Measurements from ENCODE around the gene AZU1.
"Not testable (repeated sequence)": the region's sequence is repeated elsewhere in the genome, so short reads cannot be mapped to it uniquely, and the experiment has no call there.

The AZU1 gene

GRCh38 chr19:810883-811489 is 16.7 kb upstream of the AZU1 start:
- DNase-seq, result no peak

GRCh38 chr19:811506-812048 is 16.1 kb upstream of the AZU1 start:
- DNase-seq, result no peak

DNA sequence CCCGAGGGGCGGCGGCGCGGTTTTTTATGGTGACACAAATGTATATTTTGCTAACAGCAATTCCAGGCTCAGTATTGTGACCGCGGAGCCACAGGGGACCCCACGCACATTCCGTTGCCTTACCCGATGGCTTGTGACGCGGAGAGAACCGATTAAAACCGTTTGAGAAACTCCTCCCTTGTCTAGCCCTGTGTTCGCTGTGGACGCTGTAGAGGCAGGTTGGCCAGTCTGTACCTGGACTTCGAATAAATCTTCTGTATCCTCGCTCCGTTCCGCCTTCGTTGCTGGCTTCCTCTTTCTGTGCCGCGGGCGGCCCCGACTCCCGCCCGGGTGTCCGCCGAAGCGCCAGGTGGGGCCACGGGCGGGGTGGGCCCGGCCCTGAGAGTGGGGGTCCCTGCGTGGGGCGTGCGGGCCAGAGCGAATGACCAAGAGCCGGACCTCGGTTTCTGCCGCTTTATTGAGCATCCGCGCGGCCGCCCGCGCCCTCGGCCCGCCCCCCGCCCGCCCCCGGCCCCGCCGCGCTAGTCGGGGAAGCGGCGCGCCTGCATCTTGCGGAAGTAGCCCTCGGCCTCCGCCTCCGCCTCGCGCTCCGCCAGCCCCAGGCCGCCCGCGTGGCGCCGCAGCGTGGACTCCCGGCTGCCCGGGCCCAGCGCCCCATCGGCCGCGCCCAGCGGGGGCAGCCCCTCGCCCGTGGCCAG is 15.4 kb upstream of the AZU1 start:
- DNase-seq, result no peak

GRCh38 chr19:812747-813218 is 14.9 kb upstream of the AZU1 start:
- no peak for DNase-seq

DNA sequence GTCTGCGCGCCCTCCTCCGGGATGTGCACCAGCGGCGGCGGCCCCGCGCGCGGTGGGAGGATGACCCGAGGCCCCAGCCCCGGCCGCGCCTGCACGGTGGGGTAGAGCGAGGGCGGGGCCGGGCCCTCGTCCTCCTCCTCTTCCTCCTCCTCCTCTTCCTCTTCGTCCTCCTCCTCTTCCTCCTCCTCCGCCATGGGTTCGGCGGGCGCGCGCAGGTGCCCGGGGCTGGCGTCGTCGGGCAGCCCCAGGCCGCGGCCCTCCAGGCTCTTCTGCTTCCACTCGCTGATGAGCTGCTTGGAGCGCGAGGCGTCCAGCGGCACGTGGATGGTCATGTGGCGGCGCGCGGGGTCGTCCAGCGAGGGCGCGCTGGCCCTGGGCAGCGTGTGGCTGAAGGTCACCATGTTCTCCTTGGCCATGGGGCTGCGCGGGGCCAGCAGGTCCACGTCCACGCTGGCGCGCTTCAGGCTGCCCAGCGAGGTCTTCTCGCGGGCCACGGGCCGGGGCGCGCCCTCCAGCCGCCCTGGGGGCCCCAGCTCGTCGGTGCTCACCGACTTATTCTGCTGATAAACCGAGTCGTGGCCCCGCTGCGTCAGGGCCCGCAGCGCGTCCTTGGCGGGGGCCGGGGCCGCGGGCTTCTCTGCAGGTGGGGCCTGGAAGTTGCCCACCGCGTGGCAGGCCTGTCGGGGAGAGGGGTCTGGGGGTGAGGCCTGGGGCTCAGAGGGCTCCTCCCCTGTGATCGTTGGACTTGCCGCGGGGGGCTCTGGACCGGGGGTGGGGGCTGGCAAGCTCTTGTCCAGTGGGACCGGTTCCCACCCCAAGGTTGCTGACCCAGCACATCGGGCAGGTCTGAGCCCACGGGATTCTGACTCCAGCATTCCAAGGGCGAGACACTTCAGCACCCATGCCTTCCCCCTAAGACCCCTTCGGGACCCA is 14.2 kb upstream of the AZU1 start:
- no peak for DNase-seq

DNA sequence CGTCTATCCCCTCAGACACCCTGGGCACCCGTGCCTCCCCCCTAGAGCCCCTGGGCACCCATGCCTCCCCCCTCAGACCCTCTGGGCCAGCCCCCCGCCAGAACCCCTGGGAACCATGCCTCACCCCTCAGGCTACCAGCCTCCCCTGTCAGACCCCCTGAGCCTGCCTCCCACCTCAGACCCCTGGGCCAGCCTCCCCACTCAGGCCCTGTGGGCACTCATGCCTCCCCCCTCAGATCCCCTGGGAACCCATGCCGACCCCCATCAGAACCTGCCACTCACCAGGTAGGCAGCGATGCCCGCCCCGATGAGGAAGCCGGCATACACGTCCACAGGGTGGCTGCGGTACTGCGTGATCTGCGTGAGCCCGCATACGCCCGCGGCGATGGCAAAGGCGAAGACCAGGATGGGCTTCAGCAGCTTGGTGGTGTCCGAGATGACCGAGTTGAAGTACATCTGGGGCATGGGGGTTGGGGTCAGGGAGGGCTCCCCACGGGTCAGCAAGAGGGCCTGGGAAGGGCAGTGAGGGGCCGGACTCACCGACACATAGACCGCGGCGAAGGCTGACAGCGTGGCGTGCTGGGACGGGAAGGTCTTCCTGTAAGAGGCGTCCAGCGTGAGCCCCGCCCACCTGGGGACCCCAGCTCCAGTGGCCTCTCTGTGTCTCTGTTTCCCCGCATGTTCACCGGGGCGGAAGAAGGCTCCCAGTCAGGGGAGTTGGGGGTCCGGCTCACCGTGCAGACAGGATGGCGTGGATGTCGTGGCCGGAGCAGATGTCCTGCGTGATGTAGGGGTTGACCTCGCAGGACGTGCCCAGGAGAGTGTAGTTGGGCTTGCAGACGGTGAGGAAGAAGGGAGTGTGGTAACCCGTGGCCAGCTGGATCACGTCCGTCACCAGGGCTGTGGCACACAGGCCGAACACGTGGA is 13.2 kb upstream of the AZU1 start:
- DNase-seq, result no peak

DNA sequence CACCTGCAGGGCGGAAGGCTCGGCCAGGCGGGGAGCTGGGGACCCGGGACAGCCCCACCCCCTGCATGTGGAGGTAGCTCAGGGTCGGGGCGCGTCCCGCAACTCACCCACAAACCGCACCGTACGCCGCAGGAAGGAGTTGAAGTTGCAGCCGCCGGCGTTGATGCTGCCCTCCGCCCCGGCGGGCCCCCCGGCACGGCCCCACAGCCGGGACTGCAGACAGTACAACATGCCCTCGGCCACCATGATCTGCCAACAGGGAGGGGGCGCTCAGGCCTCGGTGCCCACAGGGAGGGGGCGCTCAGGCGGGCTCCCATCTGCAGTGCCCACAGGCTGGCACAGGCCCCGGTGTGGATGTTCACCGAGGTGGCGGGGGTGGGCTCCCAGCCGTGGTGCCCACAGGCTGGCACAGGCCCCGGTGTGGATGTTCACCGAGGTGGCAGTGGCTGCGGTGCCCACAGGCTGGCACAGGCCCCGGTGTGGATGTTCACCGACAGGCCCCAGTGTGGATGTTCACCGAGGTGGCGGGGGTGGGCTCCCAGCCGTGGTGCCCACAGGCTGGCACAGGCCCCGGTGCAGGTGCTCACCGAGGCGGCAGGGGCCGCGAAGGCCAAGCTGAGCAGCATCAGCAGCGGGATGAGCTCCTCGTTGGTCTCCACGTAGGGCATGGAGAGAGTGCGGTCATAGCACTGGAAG is 12.4 kb upstream of the AZU1 start:
- DNase-seq, result no peak

DNA sequence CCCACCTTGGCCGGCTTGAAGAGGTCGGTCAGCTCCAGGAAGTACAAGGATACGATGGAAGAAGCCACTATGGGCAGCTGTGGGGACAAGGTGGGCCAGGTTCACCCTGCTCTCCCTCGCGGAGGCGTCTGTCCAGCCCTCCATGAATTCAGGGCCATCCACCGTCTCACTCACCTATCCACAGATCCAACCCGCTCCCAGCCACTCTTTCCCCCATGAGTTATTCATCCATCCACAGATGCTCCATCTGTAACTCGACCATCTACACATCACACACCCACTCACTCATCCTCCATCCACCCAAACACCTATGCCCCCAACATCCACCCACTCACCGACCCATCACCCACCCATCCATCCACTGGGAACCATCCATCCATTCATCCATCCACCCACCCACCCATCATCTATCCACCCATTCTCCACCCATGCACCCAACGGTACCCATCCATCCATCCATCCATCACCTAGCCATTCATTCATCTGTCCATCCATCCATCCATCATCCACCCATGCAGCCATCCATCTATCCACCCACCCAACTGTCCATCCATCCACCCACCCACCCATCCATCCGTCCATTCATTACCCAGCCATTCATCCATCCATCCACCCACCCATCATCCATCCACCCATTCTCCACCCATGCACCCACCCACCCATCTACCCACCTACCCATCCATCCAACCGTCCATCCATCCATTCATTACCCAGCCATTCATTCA is 11.7 kb upstream of the AZU1 start:
- DNase-seq, result no peak

- DNase-seq, result no peak
Observed at GRCh38 chr19:816500-816857, 11.2 kb upstream of the AZU1 start.

DNA sequence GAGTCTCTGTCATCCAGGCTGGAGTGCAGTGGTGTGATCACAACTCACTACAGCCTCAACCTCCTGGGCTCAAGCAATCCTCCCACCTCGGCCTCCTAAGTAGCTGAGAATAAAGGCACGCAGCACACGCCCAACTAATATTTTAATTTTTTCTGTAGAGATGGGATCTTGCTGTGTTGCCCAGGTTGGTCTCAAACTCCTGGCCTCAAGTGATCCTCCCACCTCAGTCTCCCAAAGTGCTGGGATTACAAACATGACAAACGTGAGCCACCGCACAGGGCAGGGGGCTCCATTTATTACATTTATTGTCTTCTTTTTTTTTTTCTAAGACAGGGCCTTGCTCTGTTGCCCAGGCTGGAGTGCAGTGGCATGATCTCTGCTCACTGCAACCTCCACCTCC is 7.4 kb upstream of the AZU1 start:
- DNase-seq, result not testable (repeated sequence)

DNA sequence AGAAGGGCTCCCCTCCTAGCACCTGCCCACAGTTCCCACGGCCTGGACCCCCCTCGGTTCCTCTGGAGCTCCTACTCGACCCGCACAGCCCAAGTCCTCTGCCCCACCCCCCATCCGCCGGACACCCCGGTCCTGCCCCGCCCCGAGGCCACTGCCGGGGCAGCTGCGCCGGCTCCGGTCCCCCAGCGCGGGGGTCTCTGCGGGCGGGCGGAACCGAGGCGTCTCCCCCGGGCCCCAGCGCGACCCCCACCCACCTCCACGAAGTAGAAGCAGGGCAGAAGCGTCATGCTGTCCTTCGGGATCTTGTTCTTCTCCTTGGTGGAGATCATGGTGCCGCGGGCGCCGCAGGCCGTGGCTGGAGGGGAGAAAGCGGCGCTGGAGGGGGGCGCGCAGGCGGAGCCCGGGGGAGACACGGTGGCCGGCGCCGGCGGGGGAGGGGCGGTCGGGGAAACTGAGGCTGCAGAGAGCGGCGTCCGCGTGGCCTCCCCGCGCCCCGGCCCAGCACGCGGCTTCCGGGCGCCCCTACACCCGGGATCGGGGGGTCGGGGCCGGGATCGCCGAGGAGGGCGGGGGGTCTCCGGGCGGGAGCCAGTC is 6.3 kb upstream of the AZU1 start:
- no peak for DNase-seq

DNA sequence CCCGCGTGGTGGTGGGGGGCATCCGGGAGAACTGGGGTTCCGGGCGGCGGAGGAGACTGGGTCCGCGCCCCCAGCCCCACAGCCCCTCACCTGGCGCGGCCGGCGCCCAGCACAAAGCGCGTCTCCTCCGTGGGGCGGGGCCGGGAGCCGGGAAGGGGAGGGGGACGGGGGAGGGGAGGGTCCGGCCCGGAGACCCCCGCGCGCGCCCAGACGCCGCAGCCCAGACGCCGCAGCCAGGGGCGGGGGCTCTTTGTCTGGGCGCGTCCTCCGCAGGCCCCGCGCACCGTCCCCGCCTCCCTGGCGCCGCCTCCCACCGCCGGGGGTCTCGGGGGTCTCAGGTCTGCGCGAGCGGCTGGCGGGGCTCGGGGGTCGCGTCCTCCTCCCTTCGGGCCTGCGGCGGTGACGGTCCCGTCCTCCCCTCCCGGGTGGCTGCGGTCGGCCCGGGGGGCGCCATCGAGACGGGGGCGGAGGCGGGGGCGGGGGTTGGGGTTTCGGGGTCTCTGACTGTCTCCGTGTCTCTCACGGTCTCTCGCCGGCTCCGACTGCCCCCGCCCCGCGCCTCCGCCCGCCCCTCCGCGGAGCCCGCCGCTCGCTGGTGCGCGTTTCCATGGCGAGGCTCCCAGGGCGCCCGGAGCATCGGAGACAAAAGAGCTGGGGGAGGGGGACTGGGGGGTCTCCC is 5.7 kb upstream of the AZU1 start, which contains the start of gene PLPPR3:
TSS of gene PLPPR3 (minus strand) at position 131 of the 679 bp plus-strand sequence. CDS start 396 bp downstream, outside the sequence.
- DNase-seq, result no peak

- no peak for DNase-seq
Observed at GRCh38 chr19:823565-824121, 4.0 kb upstream of the AZU1 start.

GRCh38 chr19:824885-825284 is 2.8 kb upstream of the AZU1 start:
- DNase-seq, result no peak

DNA sequence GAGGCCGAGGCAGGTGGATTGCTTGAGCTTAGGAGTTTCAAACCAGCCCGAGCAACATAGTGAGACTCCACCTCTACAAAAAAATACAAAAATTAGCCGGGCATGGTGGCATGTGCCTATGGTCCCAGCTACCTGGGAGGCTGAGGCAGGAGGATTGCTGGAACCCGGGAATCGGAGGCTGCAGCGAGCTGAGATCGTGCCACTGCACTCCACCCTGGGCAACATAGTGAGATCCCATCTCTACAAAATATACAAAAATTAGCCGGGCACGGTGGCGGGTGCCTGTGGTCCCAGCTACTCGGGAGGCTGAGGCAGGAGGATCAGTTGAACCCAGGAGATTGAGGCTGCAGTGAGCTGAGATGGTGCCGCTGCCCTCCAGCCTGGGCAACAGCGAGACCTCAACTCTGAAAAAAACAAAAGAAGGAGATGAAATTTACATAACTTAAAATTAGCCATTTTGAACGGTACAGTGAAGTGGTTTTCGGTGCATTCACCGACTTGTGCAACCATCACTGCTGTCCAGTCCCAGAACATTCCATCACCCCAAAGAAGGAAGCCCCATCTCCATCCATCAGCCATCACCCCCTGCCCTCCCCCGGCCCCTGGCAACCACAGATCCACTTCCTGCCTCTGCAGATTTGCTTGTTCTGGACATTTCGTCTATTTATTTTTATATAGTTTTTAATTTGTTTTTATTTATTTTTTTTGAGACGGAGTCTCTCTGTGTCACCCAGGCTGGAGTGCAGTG is 1.6 kb upstream of the AZU1 start:
- DNase-seq, result no peak

DNA sequence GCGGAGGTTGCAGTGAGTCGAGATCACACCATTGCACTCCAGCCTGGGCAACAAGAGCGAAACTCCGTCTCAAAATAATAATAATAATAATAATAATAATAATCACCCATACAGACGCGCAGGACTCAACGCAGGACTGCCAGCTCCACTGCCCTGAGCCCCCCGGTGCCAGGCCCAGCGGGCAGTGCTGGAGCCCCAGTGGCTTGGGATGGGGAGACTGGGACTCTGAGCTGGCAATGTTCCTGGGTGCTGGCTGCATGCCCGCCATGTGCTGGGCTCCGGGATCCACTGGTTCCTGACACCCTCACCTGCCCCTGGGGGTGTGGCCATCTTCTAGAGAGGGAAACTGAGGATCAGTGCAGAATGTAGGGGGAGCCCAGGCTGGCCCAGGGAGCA is 325 bp upstream of the AZU1 start:
- DNase-seq, result no peak

GRCh38 chr19:829129-829758 is 1.6 kb downstream of the AZU1 start:
- DNase-seq, result no peak

All from CD4-positive, alpha-beta T cell treated with Interleukin-4 for 1 hour (primary cell).